PC-9 (cell line): ENCODE results near the gene ANKRD11.

ENCODE experiments used
- EZH2 ChIP-seq: fragments of 200-600 bp; sonication (generic); IDR thresholded peaks from 2 replicates; pipeline ENCODE4 v1.8.0; 2017; ENCODE audit warnings: antibody characterized with exemption, low read depth
- TF ChIP-seq, protein P1 (sequence below): fragments of 200-600 bp; sonication (generic); conservative IDR thresholded peaks from 2 replicates; pipeline ENCODE4 v1.6.1; 2017; ENCODE audit warnings: mixed run types, antibody characterized with exemption, mild to moderate bottlenecking, moderate library complexity

DNA sequence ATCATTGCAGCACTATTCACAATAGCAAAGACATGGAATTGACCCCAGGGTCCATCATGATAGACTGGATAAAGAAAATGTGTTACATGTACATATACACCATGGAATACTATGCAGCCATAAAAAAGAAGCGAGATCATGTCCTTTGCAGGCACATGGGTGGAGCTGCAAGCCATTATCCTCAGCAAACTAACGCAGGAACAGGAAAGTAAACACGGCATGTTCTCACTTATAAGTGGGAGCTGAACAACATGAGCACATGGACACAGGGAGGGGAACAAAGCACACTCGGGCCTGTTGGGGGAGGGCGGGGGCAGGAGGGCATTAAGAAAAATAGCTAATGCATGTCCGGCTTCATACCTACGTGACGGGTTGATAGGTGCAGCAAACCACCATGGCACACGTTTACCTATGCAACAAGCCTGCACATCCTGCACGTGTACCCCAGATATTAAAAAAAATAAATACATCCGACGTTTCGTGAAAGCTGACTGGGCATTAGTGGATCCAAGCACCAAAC is 243.9 kb downstream of the ANKRD11 start:
- TF ChIP-seq, protein P1, sequence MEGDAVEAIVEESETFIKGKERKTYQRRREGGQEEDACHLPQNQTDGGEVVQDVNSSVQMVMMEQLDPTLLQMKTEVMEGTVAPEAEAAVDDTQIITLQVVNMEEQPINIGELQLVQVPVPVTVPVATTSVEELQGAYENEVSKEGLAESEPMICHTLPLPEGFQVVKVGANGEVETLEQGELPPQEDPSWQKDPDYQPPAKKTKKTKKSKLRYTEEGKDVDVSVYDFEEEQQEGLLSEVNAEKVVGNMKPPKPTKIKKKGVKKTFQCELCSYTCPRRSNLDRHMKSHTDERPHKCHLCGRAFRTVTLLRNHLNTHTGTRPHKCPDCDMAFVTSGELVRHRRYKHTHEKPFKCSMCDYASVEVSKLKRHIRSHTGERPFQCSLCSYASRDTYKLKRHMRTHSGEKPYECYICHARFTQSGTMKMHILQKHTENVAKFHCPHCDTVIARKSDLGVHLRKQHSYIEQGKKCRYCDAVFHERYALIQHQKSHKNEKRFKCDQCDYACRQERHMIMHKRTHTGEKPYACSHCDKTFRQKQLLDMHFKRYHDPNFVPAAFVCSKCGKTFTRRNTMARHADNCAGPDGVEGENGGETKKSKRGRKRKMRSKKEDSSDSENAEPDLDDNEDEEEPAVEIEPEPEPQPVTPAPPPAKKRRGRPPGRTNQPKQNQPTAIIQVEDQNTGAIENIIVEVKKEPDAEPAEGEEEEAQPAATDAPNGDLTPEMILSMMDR: no peak
- TF ChIP-seq EZH2: no peak
